Caki2 (cell line): ENCODE data around the gene HTR5A. TPM values are rescaled to one million over a fixed set of nuclear protein-coding genes. Genes with fewer than 3 reads are reported as not detected.

Experiments used
- DNase-seq: peaks from one replicate; pipeline ENCODE4 v3.0.0-alpha.2; 2015; ENCODE audit warnings: low read depth
- in situ Hi-C: cut with HindIII; loops from 2 replicates; pipeline ENCODE4 v1.10.0; 2016; ENCODE audit warnings: low sequenced_read_pairs, low pct_unique_long_range_greater_than_20kb, mixed read lengths
- total RNA-seq: library from RNA; depleted of rRNA; stranded (reverse); fragments of >200 nt; shearing (Covaris generic); gene quantifications from 2 replicates; pipeline ENCODE4 v1.2.3, GENCODE V29; 2014; ENCODE audit warnings: low replicate concordance; rRNA removed

The HTR5A gene
- total RNA-seq, 1 experiment from 2014 or later = not detected

- DNase-seq = no peak
- in situ Hi-C loops = no loop called here
Observed at GRCh38 chr7:155124706-155125105, 54.6 kb downstream of the HTR5A start.

GRCh38 chr7:155129186-155129585 is 59.1 kb downstream of the HTR5A start:
- DNase-seq = no peak
- in situ Hi-C loops = no loop called here

GRCh38 chr7:155129789-155130188 is 59.7 kb downstream of the HTR5A start:
- no peak for DNase-seq
- in situ Hi-C loops = no loop called here

- DNase-seq = no peak
- in situ Hi-C loops = no loop called here
Observed at GRCh38 chr7:155130493-155130892, 60.4 kb downstream of the HTR5A start.

- in situ Hi-C loops = no loop called here
Observed at GRCh38 chr7:155131090-155131489, 61.0 kb downstream of the HTR5A start.

GRCh38 chr7:155132431-155132830 is 62.3 kb downstream of the HTR5A start:
- no peak for DNase-seq
- in situ Hi-C loops = no loop called here

More at GRCh38 chr7:155131090-155131489, 61.0 kb downstream of the HTR5A start:
- no peak for DNase-seq

- DNase-seq = peak; percentile 29
- in situ Hi-C loops = no loop called here
Observed at GRCh38 chr7:155136619-155137243, 66.6 kb downstream of the HTR5A start.

Other genes with a start within 250 kb of the HTR5A start
- gene PAXIP1, start 67.2 kb upstream of the HTR5A start, total RNA-seq = 8.3 and 16.0 TPM in 2 replicates
- gene INSIG1, start 227.6 kb downstream of the HTR5A start, total RNA-seq = 61.5 and 72.9 TPM in 2 replicates